HG03060 (cell line): ENCODE data around the gene TMEM44.
"Not testable (repeated sequence)": the region's sequence is repeated elsewhere in the genome, so short reads cannot be mapped to it uniquely, and the experiment has no call there.

ENCODE experiments used
- ATAC-seq: cut with Tn5 transposase; IDR thresholded peaks from one replicate; pipeline ENCODE4 v1.9.1; 2021; ENCODE audit warnings: low read depth, moderate number of reproducible peaks; ENCODE audit not compliant: unreplicated experiment

The TMEM44 gene

GRCh38 chr3:194559530-194559929 is 73.7 kb downstream of the TMEM44 start:
- no peak for ATAC-seq

- no peak for ATAC-seq
Measured at GRCh38 chr3:194556086-194557056, 76.8 kb downstream of the TMEM44 start.

- ATAC-seq: no peak
Measured at GRCh38 chr3:194555175-194556062, 77.8 kb downstream of the TMEM44 start.

- no peak for ATAC-seq
Measured at GRCh38 chr3:194554473-194555123, 78.6 kb downstream of the TMEM44 start.

- ATAC-seq: no peak
Measured at GRCh38 chr3:194552327-194552949, 80.8 kb downstream of the TMEM44 start.

GRCh38 chr3:194549853-194550252 is 83.4 kb downstream of the TMEM44 start:
- no peak for ATAC-seq

- no peak for ATAC-seq
Measured at GRCh38 chr3:194548346-194549321, 84.6 kb downstream of the TMEM44 start.

- ATAC-seq: no peak
Measured at GRCh38 chr3:194547042-194547441, 86.2 kb downstream of the TMEM44 start.

GRCh38 chr3:194545538-194545937 is 87.7 kb downstream of the TMEM44 start:
- not testable (repeated sequence) for ATAC-seq

- ATAC-seq: no peak
Measured at GRCh38 chr3:194543550-194543949, 89.7 kb downstream of the TMEM44 start.

- ATAC-seq: no peak
Measured at GRCh38 chr3:194541483-194541882, 91.7 kb downstream of the TMEM44 start.

- ATAC-seq: no peak
Measured at GRCh38 chr3:194540274-194540905, 92.8 kb downstream of the TMEM44 start.

- ATAC-seq: no peak
Measured at GRCh38 chr3:194539498-194539897, 93.7 kb downstream of the TMEM44 start.

- ATAC-seq: no peak
Measured at GRCh38 chr3:194537732-194538247, 95.4 kb downstream of the TMEM44 start.
